HG02870 (cell line): ENCODE data around the gene KIF11.

ENCODE experiments used
- ATAC-seq: cut with Tn5 transposase; IDR thresholded peaks from one replicate; pipeline ENCODE4 v1.9.1; 2021; ENCODE audit warnings: mild to moderate bottlenecking, moderate library complexity; ENCODE audit not compliant: unreplicated experiment

KIF11 gene

DNA sequence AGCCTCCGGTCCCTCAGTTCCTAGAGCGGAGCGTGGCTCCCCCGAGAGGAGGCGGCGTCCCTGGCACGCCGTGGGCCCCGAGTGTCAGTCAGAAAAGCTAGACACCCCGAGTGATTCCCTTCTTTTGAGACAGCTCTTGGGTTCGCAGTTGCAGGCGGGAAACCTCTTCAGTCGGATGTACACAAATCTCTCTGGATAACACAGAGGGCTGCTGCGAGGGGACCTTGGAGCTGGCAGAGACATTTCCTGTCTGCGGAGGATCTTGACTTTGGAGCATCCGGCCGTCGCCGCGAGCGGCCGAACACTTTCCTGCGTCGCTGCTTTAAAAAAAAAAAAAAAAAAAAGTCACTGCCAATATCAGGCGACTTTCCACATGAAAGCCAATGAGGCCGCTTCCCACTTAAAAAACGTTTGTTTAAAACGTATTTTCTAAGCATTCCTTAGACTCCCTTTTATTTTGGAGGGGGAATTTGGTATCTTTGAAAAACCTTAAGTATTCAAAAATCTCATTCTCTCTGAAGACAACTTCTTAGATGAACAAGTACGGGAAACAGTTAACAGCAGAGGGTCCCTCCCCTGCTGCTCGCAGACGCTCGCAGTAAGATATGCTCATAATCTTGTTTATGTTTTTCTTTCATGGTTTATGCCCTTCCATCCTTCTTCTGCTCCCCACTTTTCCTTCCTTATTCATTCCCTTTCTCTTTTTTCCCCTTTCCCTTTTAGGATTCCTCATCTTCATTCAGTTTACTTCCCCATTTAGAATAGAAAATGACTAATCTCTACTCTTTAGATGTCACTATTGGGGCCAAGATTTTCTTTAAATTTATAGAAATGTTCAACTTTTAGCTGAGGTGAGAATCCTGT lies 106.8 kb downstream of the KIF11 start:
- ATAC-seq, result no peak

DNA sequence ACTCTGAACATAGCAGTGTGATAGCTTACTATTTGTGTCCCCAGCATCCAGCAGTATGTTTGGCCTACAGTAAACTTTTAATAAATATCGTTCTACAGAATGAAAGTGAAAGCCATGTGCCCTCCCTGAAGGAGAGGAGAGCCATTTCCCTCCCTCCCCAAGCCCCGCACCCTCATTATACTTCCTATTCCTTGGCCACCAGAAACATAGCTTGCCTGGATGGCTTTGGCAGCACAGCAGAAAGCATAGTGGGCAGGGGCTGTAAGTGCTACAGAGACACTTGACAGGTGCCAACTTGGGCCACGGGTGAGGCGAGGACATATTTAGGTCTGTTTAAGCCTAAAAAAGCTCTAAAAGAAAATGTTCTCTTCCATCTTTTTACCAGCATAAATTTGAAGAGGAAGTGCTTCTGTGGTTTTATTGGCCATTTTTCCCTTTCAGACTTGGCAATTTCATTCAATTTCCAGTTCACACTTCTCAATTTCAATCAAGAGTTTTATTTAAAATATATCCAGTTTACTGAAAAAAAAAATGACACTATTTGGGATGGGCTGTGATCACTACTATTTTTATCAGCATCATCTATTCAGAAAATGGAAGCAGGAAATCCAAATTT lies 109.5 kb downstream of the KIF11 start:
- ATAC-seq, result no peak
